Measurements from ENCODE around the gene PGGHG. TPM values are rescaled to one million over a fixed set of nuclear protein-coding genes. Genes with fewer than 3 reads are reported as not detected.

PGGHG gene
- total and polyA plus RNA-seq, 2 donors from 2014 or later, result 16.1 to 64.1 TPM

- Histone ChIP-seq H3K27ac (ENCODE audit: low read depth in 2 of 2, low read length in 2 of 2) (no peak within 1 kb of the TSS), H3K9me3 (ENCODE audit: control insufficient read depth in 2 of 3, insufficient read depth in 1 of 3, low read length in 3 of 3) (no peaks in the 10 kb centered on the region), H3K4me1 (ENCODE audit: control insufficient read depth in 2 of 3, insufficient read depth in 2 of 3, low read depth in 1 of 3, low read length in 3 of 3) (peaks cover 0 to 14% (median 0%) of the 10 kb centered on the region in 3 donors), H3K27me3 (ENCODE audit: control insufficient read depth, insufficient read depth, low read length) (peaks cover 19% of the 10 kb centered on the region), H3K9ac (ENCODE audit: low read length in 3 of 3) (no peak within 1 kb of the TSS), H3K36me3 (ENCODE audit: control insufficient read depth in 2 of 3, insufficient read depth in 3 of 3, low read length in 3 of 3) (no peaks in the 10 kb centered on the region), H3K4me3 (ENCODE audit: low read length in 3 of 3) (peak within 1 kb of the TSS in 1 of 3 donors; percentile 21)
- TF ChIP-seq CTCF (IDR thresholded peaks at IDR 0.05; ENCODE audit: borderline replicate concordance, extremely low read depth, insufficient read depth), result no peak
- DNase-seq (no peak), FAIRE-seq (no peak)
- intact Hi-C loops (cut with DNase I), result no loop called here
Observed at GRCh38 chr11:278001-278951, 10.7 kb upstream of the PGGHG start, which contains the start of gene NLRP6. Gene NLRP6 (plus strand): TSS chr11:278407. CDS start chr11:278570, 163 bp downstream.

DNA sequence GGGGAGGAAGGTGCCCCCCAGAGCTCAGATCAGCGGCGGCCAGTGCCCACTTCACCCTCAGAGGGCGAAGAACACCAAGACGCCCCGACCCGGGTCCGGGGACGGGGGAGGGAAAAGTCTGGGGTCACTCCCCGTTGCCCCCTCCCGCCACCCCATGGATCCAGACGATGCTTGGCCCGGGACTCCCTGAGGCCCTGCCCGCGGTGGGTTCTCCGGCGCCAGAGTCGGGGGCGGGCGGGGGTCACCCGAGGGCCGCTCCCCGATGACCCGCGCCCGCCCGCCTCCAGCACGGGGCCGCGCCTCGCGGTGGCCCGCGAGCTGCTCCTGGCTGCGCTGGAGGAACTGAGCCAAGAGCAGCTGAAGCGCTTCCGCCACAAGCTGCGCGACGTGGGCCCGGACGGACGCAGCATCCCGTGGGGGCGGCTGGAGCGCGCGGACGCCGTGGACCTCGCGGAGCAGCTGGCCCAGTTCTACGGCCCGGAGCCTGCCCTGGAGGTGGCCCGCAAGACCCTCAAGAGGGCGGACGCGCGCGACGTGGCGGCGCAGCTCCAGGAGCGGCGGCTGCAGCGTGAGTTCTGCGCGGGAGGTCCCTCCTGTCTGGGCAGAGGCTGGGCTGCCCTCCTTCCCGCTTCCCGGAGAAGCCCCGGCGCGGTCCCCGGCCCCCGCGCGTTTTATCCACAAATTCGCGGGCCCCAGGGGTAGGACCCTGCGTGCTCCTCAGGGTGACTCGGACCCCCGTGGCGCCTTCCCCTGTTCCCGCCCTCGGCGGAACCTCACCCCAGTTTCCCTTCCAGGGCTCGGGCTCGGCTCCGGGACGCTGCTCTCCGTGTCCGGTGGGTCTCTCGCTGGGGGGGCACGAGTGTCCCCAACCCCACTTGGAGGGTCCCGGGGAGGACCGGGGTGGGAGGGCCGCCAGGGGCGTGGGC is 9.6 kb upstream of the PGGHG start:
- Histone ChIP-seq H3K36me3 (ENCODE audit: control insufficient read depth in 2 of 3, insufficient read depth in 3 of 3, low read length in 3 of 3) (no peaks in the 10 kb centered on the region), H3K4me1 (ENCODE audit: control insufficient read depth in 2 of 3, insufficient read depth in 2 of 3, low read depth in 1 of 3, low read length in 3 of 3) (peaks cover 0 to 14% (median 0%) of the 10 kb centered on the region in 3 donors), H3K9ac (ENCODE audit: low read length in 3 of 3) (no peak overlapping the region), H3K27me3 (ENCODE audit: control insufficient read depth, insufficient read depth, low read length) (peaks cover 19% of the 10 kb centered on the region), H3K27ac (ENCODE audit: low read depth in 2 of 2, low read length in 2 of 2) (peak overlapping the region in 1 of 2 donors; percentile 32), H3K4me3 (ENCODE audit: low read length in 3 of 3) (peak overlapping the region in 1 of 3 donors; percentile 21), H3K9me3 (ENCODE audit: control insufficient read depth in 2 of 3, insufficient read depth in 1 of 3, low read length in 3 of 3) (no peaks in the 10 kb centered on the region)
- no peak for TF ChIP-seq CTCF (IDR thresholded peaks at IDR 0.05; ENCODE audit: borderline replicate concordance, extremely low read depth, insufficient read depth)
- intact Hi-C loops (cut with DNase I), result no loop called here
- peak in 2 of 5 donors; percentile 52 to 73 for DNase-seq
- no peak for FAIRE-seq

DNA sequence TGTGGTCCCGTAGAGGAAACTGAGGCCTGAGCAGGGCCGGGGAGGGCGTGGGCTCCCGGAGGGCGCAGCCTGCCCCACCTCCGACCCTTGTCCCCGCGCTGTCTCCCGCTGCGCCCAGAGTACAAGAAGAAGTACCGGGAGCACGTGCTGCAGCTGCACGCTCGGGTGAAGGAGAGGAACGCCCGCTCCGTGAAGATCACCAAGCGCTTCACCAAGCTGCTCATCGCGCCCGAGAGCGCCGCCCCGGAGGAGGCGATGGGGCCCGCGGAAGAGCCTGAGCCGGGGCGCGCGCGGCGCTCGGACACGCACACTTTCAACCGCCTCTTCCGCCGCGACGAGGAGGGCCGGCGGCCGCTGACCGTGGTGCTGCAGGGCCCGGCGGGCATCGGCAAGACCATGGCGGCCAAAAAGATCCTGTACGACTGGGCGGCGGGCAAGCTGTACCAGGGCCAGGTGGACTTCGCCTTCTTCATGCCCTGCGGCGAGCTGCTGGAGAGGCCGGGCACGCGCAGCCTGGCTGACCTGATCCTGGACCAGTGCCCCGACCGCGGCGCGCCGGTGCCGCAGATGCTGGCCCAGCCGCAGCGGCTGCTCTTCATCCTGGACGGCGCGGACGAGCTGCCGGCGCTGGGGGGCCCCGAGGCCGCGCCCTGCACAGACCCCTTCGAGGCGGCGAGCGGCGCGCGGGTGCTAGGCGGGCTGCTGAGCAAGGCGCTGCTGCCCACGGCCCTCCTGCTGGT is 8.8 kb upstream of the PGGHG start:
- DNase-seq (peak; percentile 56 to 83 (median 75)), FAIRE-seq (no peak)
- Histone ChIP-seq H3K9ac (ENCODE audit: low read length in 3 of 3) (no peak overlapping the region), H3K4me1 (ENCODE audit: control insufficient read depth in 2 of 3, insufficient read depth in 2 of 3, low read depth in 1 of 3, low read length in 3 of 3) (peaks cover 0 to 14% (median 0%) of the 10 kb centered on the region in 3 donors), H3K27me3 (ENCODE audit: control insufficient read depth, insufficient read depth, low read length) (peaks cover 19% of the 10 kb centered on the region), H3K36me3 (ENCODE audit: control insufficient read depth in 2 of 3, insufficient read depth in 3 of 3, low read length in 3 of 3) (no peaks in the 10 kb centered on the region), H3K4me3 (ENCODE audit: low read length in 3 of 3) (peak overlapping the region in 1 of 3 donors; percentile 21), H3K27ac (ENCODE audit: low read depth in 2 of 2, low read length in 2 of 2) (peak overlapping the region in 1 of 2 donors; percentile 32), H3K9me3 (ENCODE audit: control insufficient read depth in 2 of 3, insufficient read depth in 1 of 3, low read length in 3 of 3) (no peaks in the 10 kb centered on the region)
- intact Hi-C loops (cut with DNase I), result no loop called here
- no peak for TF ChIP-seq CTCF (IDR thresholded peaks at IDR 0.05; ENCODE audit: borderline replicate concordance, extremely low read depth, insufficient read depth)
